GM18520 (cell line): Measurements from ENCODE around the gene DUSP9.

Experiments
- ATAC-seq: cut with Tn5 transposase; IDR thresholded peaks from one replicate; pipeline ENCODE4 v1.9.1; 2021; ENCODE audit not compliant: unreplicated experiment

The DUSP9 gene

GRCh38 chrX:153621949-153622598, 24.9 kb upstream of the DUSP9 start:
- no peak for ATAC-seq

GRCh38 chrX:153622661-153623309, 24.2 kb upstream of the DUSP9 start:
- ATAC-seq = no peak

GRCh38 chrX:153623310-153624029, 23.5 kb upstream of the DUSP9 start:
- ATAC-seq = no peak

GRCh38 chrX:153624196-153625091, 22.6 kb upstream of the DUSP9 start:
- ATAC-seq = no peak

GRCh38 chrX:153625271-153626024, 21.6 kb upstream of the DUSP9 start:
- ATAC-seq = no peak

GRCh38 chrX:153626025-153626633, 20.9 kb upstream of the DUSP9 start:
- ATAC-seq = no peak

- ATAC-seq = no peak
Measured at GRCh38 chrX:153626863-153627674, 19.9 kb upstream of the DUSP9 start.

GRCh38 chrX:153627675-153628111, 19.3 kb upstream of the DUSP9 start:
- no peak for ATAC-seq

- no peak for ATAC-seq
Measured at GRCh38 chrX:153628129-153628528, 18.9 kb upstream of the DUSP9 start.

GRCh38 chrX:153628665-153629064, 18.3 kb upstream of the DUSP9 start:
- ATAC-seq = no peak

- ATAC-seq = no peak
Measured at GRCh38 chrX:153631346-153631745, 15.7 kb upstream of the DUSP9 start.

- ATAC-seq = no peak
Measured at GRCh38 chrX:153631907-153632594, 15.0 kb upstream of the DUSP9 start.

GRCh38 chrX:153632595-153632946, 14.4 kb upstream of the DUSP9 start:
- no peak for ATAC-seq

GRCh38 chrX:153633048-153633447, 14.0 kb upstream of the DUSP9 start:
- ATAC-seq = no peak

GRCh38 chrX:153633607-153634180, 13.3 kb upstream of the DUSP9 start:
- ATAC-seq = no peak

- no peak for ATAC-seq
Measured at GRCh38 chrX:153634236-153634635, 12.8 kb upstream of the DUSP9 start.

GRCh38 chrX:153634832-153635231, 12.2 kb upstream of the DUSP9 start:
- ATAC-seq = no peak

GRCh38 chrX:153635388-153635787, 11.6 kb upstream of the DUSP9 start:
- no peak for ATAC-seq
